Sigmoid colon (tissue), 7 donors: ENCODE results near the gene MTUS2. TPM values are rescaled to one million over a fixed set of nuclear protein-coding genes. Genes with fewer than 3 reads are reported as not detected.

ENCODE experiments used
- DNase-seq: peaks from one replicate; pipeline ENCODE4 v3.0.0-alpha.2; 2019
- H3K27ac ChIP-seq, 4 donors: fragments of 200-600 bp; sonication (generic); one replicate each; pipeline ENCODE4 v1.5.1; 2016 to 2019; ENCODE audit warnings: mild to moderate bottlenecking in 1 of 4
- H3K27me3 ChIP-seq, 3 donors: fragments of 200-600 bp; sonication (generic); one replicate each; pipeline ENCODE4 v1.5.1; 2019; ENCODE audit warnings: mild to moderate bottlenecking in 1 of 3
- H3K36me3 ChIP-seq, 4 donors: fragments of 200-600 bp; sonication (generic); one replicate each; pipeline ENCODE4 v1.5.1; 2016 to 2019
- H3K4me1 ChIP-seq, 4 donors: fragments of 200-600 bp; sonication (generic); one replicate each; pipeline ENCODE4 v1.5.1; 2017 to 2019
- H3K4me3 ChIP-seq, 4 donors: fragments of 200-600 bp; sonication (generic); one replicate each; pipeline ENCODE4 v1.5.1; 2017 to 2019; ENCODE audit warnings: mild to moderate bottlenecking in 2 of 4, moderate library complexity in 1 of 4
- H3K9me3 ChIP-seq, 4 donors: fragments of 200-600 bp in 3 of 4; sonication (generic) in 3 of 4; one replicate each; pipeline versions ENCODE4 v1.5.1 to v1.6.1; 2013 to 2019
- EP300 ChIP-seq, 4 donors: sonication (generic); formaldehyde crosslinking; IDR thresholded peaks; one replicate each; pipeline ENCODE4 v1.6.1; 2017; ENCODE audit warnings: antibody characterized with exemption in 4 of 4
- POLR2A ChIP-seq, 2 donors: fragments of 450-650 bp; IDR thresholded peaks; one replicate each; pipeline ENCODE4 v1.6.1; 2016; ENCODE audit warnings: antibody characterized with exemption in 2 of 2, mild to moderate bottlenecking in 2 of 2, moderate library complexity in 2 of 2
- POLR2AphosphoS5 ChIP-seq, 4 donors: sonication (generic); formaldehyde crosslinking; IDR thresholded peaks; one replicate each; pipeline ENCODE4 v1.6.1; 2017; ENCODE audit warnings: antibody characterized with exemption in 4 of 4
- WGBS, 2 donors: extraction: QIAGEN DNeasy Blood & Tissue Kit; methylation state at CpG; one replicate each; pipeline ENCODE4 v1.1.7; 2013; 5-methylcytosine and 5-hydroxymethylcytosine counted together
- intact Hi-C: fragments of 100-400 bp; cut with DNase I; formaldehyde crosslinking; loops from one replicate; pipeline ENCODE4 v1.15.1; 2023
- polyA plus RNA-seq, 3 donors: library from polyadenylated mRNA; stranded (reverse); fragments of 200-250 nt; gene quantifications; one replicate each; pipeline ENCODE4 v1.2.3, GENCODE V29; 2013
- total RNA-seq, 4 donors: library from RNA; depleted of rRNA; stranded (reverse); fragments of >200 nt; gene quantifications; one replicate each; pipeline ENCODE4 v1.1.0, GENCODE V29; 2016
- TF ChIP-seq, protein P1 (sequence below), 4 experiments: fragments of 450-650 bp in 3 of 4; fragments of 200-600 bp in 1 of 4; IDR thresholded peaks; one replicate each; pipeline ENCODE4 v1.5.1; 2016 to 2019; ENCODE audit warnings: antibody characterized with exemption in 4 of 4, mild to moderate bottlenecking in 3 of 4, moderate library complexity in 2 of 4
- donor health status: healthy with polysubstance abuse.
- donor health status: Bipolar disorder and iron deficiency.
- donor health status: healthy.

The MTUS2 gene
- total and polyA plus RNA-seq, 7 donors, result 0.23 to 2.2 (median 0.85) TPM; not detected in 1

- TF ChIP-seq, protein P1, sequence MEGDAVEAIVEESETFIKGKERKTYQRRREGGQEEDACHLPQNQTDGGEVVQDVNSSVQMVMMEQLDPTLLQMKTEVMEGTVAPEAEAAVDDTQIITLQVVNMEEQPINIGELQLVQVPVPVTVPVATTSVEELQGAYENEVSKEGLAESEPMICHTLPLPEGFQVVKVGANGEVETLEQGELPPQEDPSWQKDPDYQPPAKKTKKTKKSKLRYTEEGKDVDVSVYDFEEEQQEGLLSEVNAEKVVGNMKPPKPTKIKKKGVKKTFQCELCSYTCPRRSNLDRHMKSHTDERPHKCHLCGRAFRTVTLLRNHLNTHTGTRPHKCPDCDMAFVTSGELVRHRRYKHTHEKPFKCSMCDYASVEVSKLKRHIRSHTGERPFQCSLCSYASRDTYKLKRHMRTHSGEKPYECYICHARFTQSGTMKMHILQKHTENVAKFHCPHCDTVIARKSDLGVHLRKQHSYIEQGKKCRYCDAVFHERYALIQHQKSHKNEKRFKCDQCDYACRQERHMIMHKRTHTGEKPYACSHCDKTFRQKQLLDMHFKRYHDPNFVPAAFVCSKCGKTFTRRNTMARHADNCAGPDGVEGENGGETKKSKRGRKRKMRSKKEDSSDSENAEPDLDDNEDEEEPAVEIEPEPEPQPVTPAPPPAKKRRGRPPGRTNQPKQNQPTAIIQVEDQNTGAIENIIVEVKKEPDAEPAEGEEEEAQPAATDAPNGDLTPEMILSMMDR (IDR thresholded peaks at IDR 0.05), result no peak
- TF ChIP-seq POLR2AphosphoS5 (IDR thresholded peaks at IDR 0.05) (no peak), POLR2A (IDR thresholded peaks at IDR 0.05) (no peak), EP300 (IDR thresholded peaks at IDR 0.05) (no peak)
- no peaks in the 10 kb centered on the region for H3K36me3 ChIP-seq
- 86 to 90% methylated on average over 3 of the region's 3 CpGs for WGBS, 2 donors
- no peaks in the 10 kb centered on the region for H3K27me3 ChIP-seq
- no peak for DNase-seq
- intact Hi-C loops, result no loop called here
- H3K9me3 ChIP-seq, result no peaks in the 10 kb centered on the region
- H3K27ac ChIP-seq, result no peak overlapping the region
- H3K4me1 ChIP-seq, result no peaks in the 10 kb centered on the region
- H3K4me3 ChIP-seq, result no peak overlapping the region
Measured at GRCh38 chr13:29022968-29023367, 202.8 kb downstream of the MTUS2 start.

DNA sequence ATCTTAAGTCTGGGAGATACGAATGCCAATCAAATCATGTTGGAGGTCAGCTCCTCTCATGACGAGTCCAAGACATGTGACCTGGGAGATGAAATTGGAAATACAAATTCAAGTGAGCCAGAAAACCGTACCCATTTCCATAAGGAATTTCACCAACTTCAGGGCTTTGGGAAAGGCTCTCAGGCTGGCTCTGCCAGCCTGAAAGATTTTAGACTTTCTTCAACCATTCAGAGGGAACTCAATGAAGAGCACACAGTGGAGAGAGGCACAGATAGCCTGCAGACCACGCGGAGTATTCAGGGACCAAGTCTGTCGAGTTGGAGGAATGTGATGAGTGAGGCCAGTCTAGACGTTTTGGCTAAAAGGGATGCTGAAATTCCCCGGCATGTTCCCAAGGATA lies 204.6 kb downstream of the MTUS2 start:
- Histone ChIP-seq H3K9me3 (no peaks in the 10 kb centered on the region), H3K4me3 (no peak overlapping the region), H3K27ac (no peak overlapping the region), H3K4me1 (no peaks in the 10 kb centered on the region), H3K36me3 (no peaks in the 10 kb centered on the region), H3K27me3 (no peaks in the 10 kb centered on the region)
- TF ChIP-seq POLR2A (IDR thresholded peaks at IDR 0.05) (no peak), EP300 (IDR thresholded peaks at IDR 0.05) (no peak), POLR2AphosphoS5 (IDR thresholded peaks at IDR 0.05) (no peak)
- TF ChIP-seq, protein P1 (IDR thresholded peaks at IDR 0.05), result no peak
- WGBS, 2 donors, result 83 to 85% methylated on average over 8 of the region's 8 CpGs
- DNase-seq, result no peak
- intact Hi-C loops, result no loop called here

GRCh38 chr13:29028868-29029267 lies 208.7 kb downstream of the MTUS2 start:
- no peak overlapping the region for H3K4me3 ChIP-seq
- H3K27me3 ChIP-seq, result no peaks in the 10 kb centered on the region
- no peak for TF ChIP-seq POLR2AphosphoS5 (IDR thresholded peaks at IDR 0.05)
- TF ChIP-seq POLR2A (IDR thresholded peaks at IDR 0.05), result no peak
- TF ChIP-seq, protein P1 (IDR thresholded peaks at IDR 0.05), result no peak
- no peak for TF ChIP-seq EP300 (IDR thresholded peaks at IDR 0.05)
- DNase-seq, result no peak
- H3K4me1 ChIP-seq, result peaks cover 0 to 15% (median 5%) of the 10 kb centered on the region in 4 donors
- H3K36me3 ChIP-seq, result no peaks in the 10 kb centered on the region
- 88 to 92% methylated on average over 5 of the region's 5 CpGs for WGBS, 2 donors
- intact Hi-C loops, result no loop called here
- no peaks in the 10 kb centered on the region for H3K9me3 ChIP-seq
- H3K27ac ChIP-seq, result no peak overlapping the region

DNA sequence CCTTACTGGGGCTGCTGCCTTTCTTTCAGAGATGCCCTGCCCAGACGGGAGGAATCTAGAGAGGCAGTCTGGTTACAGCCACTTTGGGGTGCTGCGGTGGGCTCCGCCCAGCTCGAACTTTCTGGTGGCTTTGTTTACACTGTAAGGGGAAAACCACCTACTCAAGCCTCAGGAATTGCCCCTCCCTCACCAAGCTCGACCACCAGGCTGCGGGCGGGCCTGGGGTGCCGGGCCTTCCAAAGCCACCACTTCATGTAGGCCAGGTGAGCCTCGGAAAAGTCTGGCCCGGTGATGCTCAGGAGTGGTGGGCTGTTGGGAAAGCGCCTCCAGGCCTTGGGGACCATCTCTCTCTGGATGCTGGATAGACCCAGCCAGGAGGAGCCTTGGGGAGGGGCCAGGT lies 218.6 kb downstream of the MTUS2 start:
- WGBS, 2 donors, result 84 to 86% methylated on average over 11 of the region's 11 CpGs
- Histone ChIP-seq H3K4me1 (no peaks in the 10 kb centered on the region), H3K9me3 (no peaks in the 10 kb centered on the region), H3K36me3 (no peaks in the 10 kb centered on the region), H3K4me3 (no peak overlapping the region), H3K27ac (no peak overlapping the region), H3K27me3 (no peaks in the 10 kb centered on the region)
- DNase-seq, result no peak
- TF ChIP-seq EP300 (IDR thresholded peaks at IDR 0.05), result no peak
- TF ChIP-seq POLR2AphosphoS5 (IDR thresholded peaks at IDR 0.05), result no peak
- TF ChIP-seq, protein P1 (IDR thresholded peaks at IDR 0.05), result no peak
- TF ChIP-seq POLR2A (IDR thresholded peaks at IDR 0.05), result no peak
- intact Hi-C loops, result no loop called here

DNA sequence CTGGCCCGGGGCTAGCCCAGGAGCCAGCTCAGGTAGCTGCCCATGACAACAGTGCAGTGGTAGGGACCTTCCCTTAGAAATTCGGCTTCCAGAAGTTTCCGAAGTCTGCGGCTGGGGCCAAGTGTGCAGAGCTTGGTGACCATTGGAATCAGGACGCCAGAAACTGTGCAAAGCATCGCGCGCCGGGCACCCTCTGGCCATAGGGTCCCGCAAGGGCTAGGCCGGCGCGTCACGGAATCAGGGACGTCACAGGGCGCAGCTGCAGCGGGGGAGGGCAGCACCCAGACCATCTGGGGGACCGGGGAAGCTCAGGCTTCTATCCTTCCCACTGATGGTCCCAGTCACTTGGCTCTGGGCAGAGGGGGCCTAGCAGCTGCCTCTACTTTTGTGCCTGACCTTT lies 219.1 kb downstream of the MTUS2 start:
- Histone ChIP-seq H3K36me3 (no peaks in the 10 kb centered on the region), H3K27me3 (no peaks in the 10 kb centered on the region), H3K4me3 (no peak overlapping the region), H3K9me3 (no peaks in the 10 kb centered on the region), H3K4me1 (no peaks in the 10 kb centered on the region), H3K27ac (no peak overlapping the region)
- DNase-seq, result no peak
- TF ChIP-seq, protein P1 (IDR thresholded peaks at IDR 0.05), result no peak
- TF ChIP-seq POLR2A (IDR thresholded peaks at IDR 0.05), result no peak
- no peak for TF ChIP-seq EP300 (IDR thresholded peaks at IDR 0.05)
- no peak for TF ChIP-seq POLR2AphosphoS5 (IDR thresholded peaks at IDR 0.05)
- intact Hi-C loops, result no loop called here
- 84 to 86% methylated on average over 18 of the region's 18 CpGs for WGBS, 2 donors
